Endothelial cell (in vitro differentiated cells): Measurements from ENCODE around the gene SERPINH1. TPM values are rescaled to one million over a fixed set of nuclear protein-coding genes. Genes with fewer than 3 reads are reported as not detected.

Experiments
- DNase-seq: peaks from one replicate; pipeline ENCODE4 v3.0.0; 2021; ENCODE audit warnings: low spot score
- H3K27ac Mint-ChIP-seq: one replicate; pipeline ENCODE4 v1.8.0; 2021; ENCODE audit warnings: mixed read lengths, inconsistent platforms; ENCODE audit not compliant: unreplicated experiment
- H3K27me3 Mint-ChIP-seq: one replicate; pipeline ENCODE4 v1.8.0; 2021; ENCODE audit warnings: mild to moderate bottlenecking, moderate library complexity, mixed read lengths, inconsistent platforms; ENCODE audit not compliant: unreplicated experiment
- H3K36me3 Mint-ChIP-seq: one replicate; pipeline ENCODE4 v1.8.0; 2021; ENCODE audit warnings: mild to moderate bottlenecking, low read depth, mixed read lengths, inconsistent platforms; ENCODE audit not compliant: unreplicated experiment
- H3K4me1 Mint-ChIP-seq: one replicate; pipeline ENCODE4 v1.8.0; 2021; ENCODE audit warnings: mild to moderate bottlenecking, mixed read lengths, inconsistent platforms; ENCODE audit not compliant: unreplicated experiment
- H3K4me3 Mint-ChIP-seq: one replicate; pipeline ENCODE4 v1.8.0; 2021; ENCODE audit warnings: mild to moderate bottlenecking, mixed read lengths, inconsistent platforms; ENCODE audit not compliant: unreplicated experiment
- H3K9me3 Mint-ChIP-seq: one replicate; pipeline ENCODE4 v1.8.0; 2021; ENCODE audit warnings: mixed read lengths, inconsistent platforms; ENCODE audit not compliant: unreplicated experiment
- CTCF ChIP-seq: fragments of 200-600 bp; sonication (generic); IDR thresholded peaks from one replicate; pipeline ENCODE4 v1.5.0; 2021; ENCODE audit warnings: antibody characterized with exemption; ENCODE audit not compliant: unreplicated experiment
- total RNA-seq: library from RNA; stranded (reverse); fragmentation: NEBNext Ultra II Directional; extraction: Animal tissue kit (Norgen Biotek cat#: 25700); gene quantifications from one replicate; pipeline ENCODE4 v1.2.1, GENCODE V29; 2021; ENCODE audit not compliant: unreplicated experiment

SERPINH1 gene
- total RNA-seq, 1 donor from 2014 or later = 449 TPM

- no peak overlapping the region for H3K27ac Mint-ChIP-seq
- no peaks in the 10 kb centered on the region for H3K36me3 Mint-ChIP-seq
- DNase-seq = no peak
- no peak overlapping the region for H3K4me3 Mint-ChIP-seq
- no peaks in the 10 kb centered on the region for H3K9me3 Mint-ChIP-seq
- no peak for TF ChIP-seq CTCF
- H3K27me3 Mint-ChIP-seq = peaks cover 6% of the 10 kb centered on the region
- H3K4me1 Mint-ChIP-seq = peaks cover 40% of the 10 kb centered on the region
Measured at GRCh38 chr11:75541193-75542087, 20.6 kb upstream of the SERPINH1 start.

- Mint-ChIP-seq H3K36me3 (no peaks in the 10 kb centered on the region), H3K9me3 (no peaks in the 10 kb centered on the region), H3K4me3 (no peak overlapping the region), H3K4me1 (peaks cover 34% of the 10 kb centered on the region), H3K27me3 (peaks cover 6% of the 10 kb centered on the region), H3K27ac (peak overlapping the region; percentile 26)
- no peak for DNase-seq
- TF ChIP-seq CTCF = no peak
Measured at GRCh38 chr11:75542088-75542438, 20.0 kb upstream of the SERPINH1 start.

GRCh38 chr11:75543806-75544205 is 18.2 kb upstream of the SERPINH1 start:
- H3K4me3 Mint-ChIP-seq = no peak overlapping the region
- H3K36me3 Mint-ChIP-seq = no peaks in the 10 kb centered on the region
- no peak overlapping the region for H3K27ac Mint-ChIP-seq
- H3K9me3 Mint-ChIP-seq = no peaks in the 10 kb centered on the region
- H3K27me3 Mint-ChIP-seq = peaks cover 6% of the 10 kb centered on the region
- DNase-seq = no peak
- TF ChIP-seq CTCF = no peak
- peaks cover 25% of the 10 kb centered on the region for H3K4me1 Mint-ChIP-seq

GRCh38 chr11:75547177-75547576 is 14.9 kb upstream of the SERPINH1 start:
- Mint-ChIP-seq H3K9me3 (no peaks in the 10 kb centered on the region), H3K4me3 (no peak overlapping the region), H3K27ac (no peak overlapping the region), H3K27me3 (no peaks in the 10 kb centered on the region), H3K4me1 (peaks cover 19% of the 10 kb centered on the region), H3K36me3 (no peaks in the 10 kb centered on the region)
- no peak for TF ChIP-seq CTCF
- DNase-seq = no peak

- Mint-ChIP-seq H3K36me3 (no peaks in the 10 kb centered on the region), H3K9me3 (no peaks in the 10 kb centered on the region), H3K27me3 (no peaks in the 10 kb centered on the region), H3K4me3 (no peak overlapping the region), H3K27ac (peak overlapping the region; percentile 72), H3K4me1 (peaks cover 17% of the 10 kb centered on the region)
- peak; percentile 81 for DNase-seq
- peak; percentile 90 for TF ChIP-seq CTCF
Measured at GRCh38 chr11:75547617-75548058, 14.4 kb upstream of the SERPINH1 start.
